GM19467 (cell line): ENCODE data around the gene RNASE4.
A peak's percentile ranks its signal among the peaks of the same experiment; 100 is the strongest.
"Not testable (repeated sequence)": the region's sequence is repeated elsewhere in the genome, so short reads cannot be mapped to it uniquely, and the experiment has no call there.

Source experiments
- ATAC-seq: cut with Tn5 transposase; IDR thresholded peaks from one replicate; pipeline ENCODE4 v1.9.1; 2021; ENCODE audit warnings: mild to moderate bottlenecking, moderate library complexity; ENCODE audit not compliant: unreplicated experiment

Gene RNASE4, protein sequence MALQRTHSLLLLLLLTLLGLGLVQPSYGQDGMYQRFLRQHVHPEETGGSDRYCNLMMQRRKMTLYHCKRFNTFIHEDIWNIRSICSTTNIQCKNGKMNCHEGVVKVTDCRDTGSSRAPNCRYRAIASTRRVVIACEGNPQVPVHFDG

DNA sequence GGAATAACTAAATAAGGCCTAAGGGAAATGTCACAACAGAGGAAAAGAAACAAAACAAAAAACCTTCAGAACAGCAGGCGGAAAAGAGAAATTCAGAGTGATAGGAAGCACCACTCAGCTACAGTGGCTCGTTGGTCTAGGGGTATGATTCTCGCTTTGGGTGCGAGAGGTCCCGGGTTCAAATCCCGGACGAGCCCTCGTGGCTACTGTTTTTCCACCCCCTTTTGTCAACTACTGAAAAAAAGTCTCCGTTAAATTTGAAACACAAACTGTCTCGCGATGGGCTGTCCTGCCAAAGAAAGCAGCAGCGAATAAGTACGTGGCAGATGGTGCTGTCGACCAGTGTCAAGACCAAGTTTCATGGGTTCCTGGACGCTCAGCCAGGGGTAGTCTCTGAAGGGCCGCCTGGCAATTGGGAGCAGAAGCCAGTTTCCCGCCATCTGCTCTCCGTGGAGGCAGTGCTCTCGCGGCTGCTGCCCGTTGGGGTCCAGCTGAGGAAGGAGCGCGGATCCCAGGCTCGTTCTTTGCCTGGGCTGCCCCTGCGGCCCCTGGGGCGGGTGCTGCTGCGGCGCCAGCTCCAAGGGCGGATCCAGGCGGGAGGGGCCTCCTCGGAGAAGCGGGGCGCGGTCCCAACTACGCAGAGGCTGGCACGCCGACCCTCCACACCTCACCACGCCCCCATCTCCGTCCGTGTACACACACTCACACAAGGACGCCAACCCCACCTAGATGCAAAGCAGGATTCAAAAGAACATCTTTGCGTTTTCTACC lies at the start of gene RNASE4:
Gene RNASE4 (plus strand): TSS at position 670 of the 771 bp plus-strand sequence. CDS start 14,812 bp downstream, outside the sequence.
- peak; percentile 23 for ATAC-seq

DNA sequence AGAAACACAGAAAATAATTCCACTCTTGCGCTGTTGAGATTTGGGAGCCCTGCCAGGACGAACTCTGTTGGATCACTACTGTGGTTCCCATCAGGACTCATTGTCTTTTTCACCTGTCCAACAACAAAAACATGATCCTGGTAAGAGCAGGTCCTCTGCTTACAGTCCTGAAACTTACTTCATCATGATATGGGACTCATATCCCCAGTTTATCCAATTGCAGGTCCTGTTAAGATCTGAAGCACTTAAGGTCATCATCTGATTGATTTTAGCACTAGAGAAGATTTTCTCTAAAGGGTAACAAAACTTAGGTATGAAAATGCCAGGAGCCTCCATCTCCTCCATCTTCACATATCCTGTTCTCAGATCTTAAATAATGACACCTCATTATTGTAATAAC lies 42.8 kb upstream of the RNASE4 start, which contains the start of gene OR6S1:
Gene OR6S1 (minus strand): TSS at position 101 of the 400 bp plus-strand sequence. CDS start 0 bp downstream, at position 101.
- no peak for ATAC-seq

- ATAC-seq, result no peak
Measured at GRCh38 chr14:20642182-20642581, 42.2 kb upstream of the RNASE4 start.

DNA sequence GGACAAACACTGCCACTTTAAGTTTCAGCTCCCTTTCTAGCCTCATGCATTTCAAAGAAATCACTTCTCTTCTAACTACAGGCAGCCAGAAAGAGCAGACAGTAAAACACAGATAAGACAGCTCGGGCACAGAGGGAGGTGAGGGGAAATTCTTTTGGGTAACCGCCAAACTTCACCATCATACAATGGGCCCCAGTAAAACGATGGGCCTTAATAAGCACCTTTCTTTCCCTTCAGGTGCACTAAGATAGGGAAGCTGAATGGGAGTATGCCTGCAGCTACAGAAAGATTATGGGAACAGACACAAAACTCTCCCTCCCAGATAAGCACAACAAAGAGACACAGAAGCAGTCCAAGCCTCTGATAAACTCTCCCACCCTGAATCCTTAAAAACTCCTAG lies 41.6 kb upstream of the RNASE4 start:
- not testable (repeated sequence) for ATAC-seq

DNA sequence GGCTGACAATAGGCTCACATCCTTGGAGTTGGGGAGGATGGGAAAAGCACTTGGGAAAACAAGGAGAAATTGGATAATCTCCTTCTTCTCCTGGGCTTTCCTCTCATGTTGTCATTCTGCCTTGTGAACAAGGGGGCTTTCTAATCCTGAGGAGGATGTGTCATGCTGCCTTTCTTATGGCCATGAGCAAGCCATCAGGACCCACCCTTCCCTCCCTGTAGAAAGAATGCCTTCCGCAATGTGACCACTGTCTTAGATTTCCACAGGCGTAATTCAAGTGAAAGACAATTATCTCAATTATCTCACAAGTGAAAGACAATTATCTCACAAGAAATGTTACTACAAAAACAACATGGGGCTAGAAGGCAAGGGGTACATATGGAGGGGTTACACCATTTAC lies 39.8 kb upstream of the RNASE4 start:
- ATAC-seq, result no peak

GRCh38 chr14:20645481-20645880 lies 38.9 kb upstream of the RNASE4 start:
- ATAC-seq, result no peak

DNA sequence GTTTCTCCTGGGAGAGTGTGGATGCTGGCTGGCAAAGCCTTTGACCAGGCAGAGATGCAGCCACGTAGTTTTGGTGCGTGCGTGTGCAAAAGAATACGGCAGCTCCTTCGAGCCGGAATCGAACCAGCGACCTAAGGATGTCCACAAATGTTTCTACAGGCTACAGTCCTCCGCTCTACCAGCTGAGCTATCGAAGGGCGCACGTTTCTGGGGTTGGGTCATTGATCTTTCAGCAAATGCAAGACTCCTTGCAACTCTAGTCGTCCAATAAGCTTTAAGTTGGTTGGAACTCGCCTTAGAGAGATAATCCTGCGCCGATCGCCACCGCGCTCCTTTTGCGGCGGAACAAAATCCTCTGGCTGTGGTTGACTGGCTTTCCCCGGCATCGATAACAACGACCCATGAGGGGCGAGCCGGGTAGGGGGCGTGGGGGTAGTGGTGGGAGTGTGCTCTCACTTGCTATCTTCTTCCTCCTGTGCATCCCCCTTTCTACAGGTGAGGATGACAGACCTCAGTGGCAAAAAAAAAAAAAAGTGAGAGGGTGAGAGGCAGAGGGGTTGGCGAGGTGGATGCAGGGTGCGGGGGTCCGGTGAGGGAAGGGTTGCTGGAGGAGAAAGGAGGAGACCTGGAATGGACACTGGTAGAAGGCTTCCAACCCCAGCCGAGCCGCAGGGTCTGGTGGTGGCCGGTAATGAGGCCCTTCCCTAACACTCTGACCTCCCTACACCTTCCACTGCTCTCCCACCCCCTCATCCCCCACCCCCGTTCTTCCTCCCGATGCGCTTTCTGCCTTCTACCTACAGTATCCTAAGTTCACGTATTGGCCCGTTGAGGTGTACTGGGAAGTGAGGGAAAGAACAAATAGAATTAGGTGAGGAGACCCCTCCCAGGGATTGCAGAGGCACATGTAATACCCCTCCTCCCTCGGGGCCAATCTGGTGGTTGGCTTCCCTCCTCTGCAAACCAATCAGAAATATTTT lies 31.1 kb upstream of the RNASE4 start:
- no peak for ATAC-seq

DNA sequence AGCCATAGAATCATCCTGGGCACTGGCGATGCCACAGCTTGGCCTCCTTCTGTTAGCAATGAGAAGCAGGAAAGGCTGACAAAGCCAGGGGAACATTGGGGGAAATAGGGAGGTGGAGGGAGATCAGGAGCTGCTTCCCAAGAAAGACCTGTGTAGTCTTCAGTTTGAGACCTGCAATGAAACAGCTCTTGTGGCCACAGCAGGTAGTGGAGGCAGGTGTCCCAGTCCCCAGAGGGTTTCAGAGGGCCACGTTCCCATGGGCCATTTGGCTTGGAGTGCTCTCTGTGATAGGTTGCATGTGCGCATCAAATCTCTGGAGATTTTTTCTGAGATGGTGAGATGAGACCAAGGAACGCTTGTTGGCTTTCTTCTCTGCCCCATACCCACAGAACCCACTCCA lies 28.5 kb upstream of the RNASE4 start:
- ATAC-seq, result no peak

- ATAC-seq, result no peak
Measured at GRCh38 chr14:20656274-20656673, 28.1 kb upstream of the RNASE4 start.

- ATAC-seq, result no peak
Measured at GRCh38 chr14:20657216-20658211, 26.8 kb upstream of the RNASE4 start.

- ATAC-seq, result no peak
Measured at GRCh38 chr14:20658246-20658645, 26.1 kb upstream of the RNASE4 start.

GRCh38 chr14:20659336-20659735 lies 25.0 kb upstream of the RNASE4 start:
- no peak for ATAC-seq

GRCh38 chr14:20659813-20660395 lies 24.5 kb upstream of the RNASE4 start:
- ATAC-seq, result no peak

DNA sequence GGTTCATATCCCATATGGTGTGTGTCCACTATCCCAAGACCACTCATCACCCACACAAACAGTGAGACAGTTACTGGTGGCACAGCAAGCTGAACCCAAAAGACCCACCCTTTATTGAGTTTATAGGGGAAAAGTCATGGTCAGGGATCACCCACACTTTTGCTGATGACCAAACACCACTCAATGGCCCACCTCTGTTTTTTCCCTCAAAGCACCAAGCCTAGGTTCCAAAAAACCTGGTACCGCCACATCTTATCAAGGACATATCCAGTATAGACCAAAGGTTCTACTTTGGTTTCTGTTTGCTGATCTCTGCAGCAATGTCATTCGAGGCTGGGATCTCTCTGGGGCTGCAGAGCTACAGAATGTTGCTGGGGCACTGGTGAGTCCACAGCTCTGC lies 23.2 kb upstream of the RNASE4 start:
- ATAC-seq, result no peak

GRCh38 chr14:20662968-20663732 lies 21.2 kb upstream of the RNASE4 start:
- peak; percentile 44 for ATAC-seq

GRCh38 chr14:20666400-20666961 lies 17.9 kb upstream of the RNASE4 start:
- ATAC-seq, result not testable (repeated sequence)

GRCh38 chr14:20667957-20668356 lies 16.4 kb upstream of the RNASE4 start:
- peak; percentile 77 for ATAC-seq

GRCh38 chr14:20668969-20669368 lies 15.4 kb upstream of the RNASE4 start:
- ATAC-seq, result no peak
